IMR-90 (cell line): ENCODE results near the gene ITPR2. TPM values are rescaled to one million over a fixed set of nuclear protein-coding genes. Genes with fewer than 3 reads are reported as not detected.

Experiments used
- ATAC-seq: fragments of 200-7000 bp; cut with Tn5 transposase; 2 replicates; pipeline ENCODE4 v1.9.1; 2020; ENCODE audit warnings: low read depth, mild to moderate bottlenecking, moderate library complexity
- BruUV-seq: library from RNA; stranded (reverse); fragments of 400-500 nt; replicated peaks from 2 replicates; lab custom pipeline; 2021; lab: Mats Ljungman, UMichigan
- CTCF ChIA-PET: fragments of 300-600 bp; formaldehyde crosslinking; extraction: SDS; loops from one replicate; lab custom pipeline; 2021; ENCODE audit warnings: antibody characterized with exemption; lab: Yijun Ruan, JAX
- POLR2A ChIA-PET: fragments of 300-600 bp; sonication (Branson Sonifier 250); formaldehyde crosslinking; loops from one replicate; lab custom pipeline; 2022; ENCODE audit warnings: antibody characterized with exemption; ENCODE audit not compliant: unreplicated experiment; lab: Charles Lee
- DNase-seq: peaks from one replicate; pipeline ENCODE4 v3.0.0; 2013
- H2AFZ ChIP-seq: replicated peaks from 2 replicates; pipeline ENCODE3; 2013; ENCODE audit warnings: low read length, mild to moderate bottlenecking; ENCODE audit not compliant: poor library complexity
- H2AK5ac ChIP-seq: 2 replicates; pipeline ENCODE4 v1.6.1; 2013; ENCODE audit warnings: low read depth, low read length, inconsistent platforms
- H2AK9ac ChIP-seq: replicated peaks from 2 replicates; pipeline ENCODE3; 2013; ENCODE audit warnings: mild to moderate bottlenecking, low read depth, low read length, moderate library complexity; ENCODE audit not compliant: poor library complexity
- H2BK120ac ChIP-seq: 2 replicates; pipeline ENCODE4 v1.6.1; 2013; ENCODE audit warnings: low read depth, low read length, inconsistent platforms
- H2BK15ac ChIP-seq: 3 replicates; pipeline ENCODE4 v1.6.1; 2013; ENCODE audit warnings: low read depth, low read length, inconsistent platforms
- H2BK20ac ChIP-seq: 2 replicates; pipeline ENCODE4 v1.6.1; 2013; ENCODE audit warnings: low read depth, mild to moderate bottlenecking, inconsistent platforms, low read length, moderate library complexity
- H2BK5ac ChIP-seq: 2 replicates; pipeline ENCODE4 v1.6.1; 2013; ENCODE audit warnings: mild to moderate bottlenecking, low read depth, low read length, inconsistent platforms; ENCODE audit not compliant: poor library complexity, severe bottlenecking
- H3K14ac ChIP-seq: replicated peaks from 2 replicates; pipeline ENCODE4 v1.6.1; 2013; ENCODE audit warnings: low read depth, low read length, inconsistent platforms
- H3K18ac ChIP-seq: 2 replicates; pipeline ENCODE4 v1.6.1; 2013; ENCODE audit warnings: low read depth, low read length, control low read depth
- H3K23ac ChIP-seq: 2 replicates; pipeline ENCODE4 v1.6.1; 2013; ENCODE audit warnings: low read depth, low read length, inconsistent platforms
- H3K27ac ChIP-seq: 2 replicates; pipeline ENCODE4 v1.5.1; 2013; ENCODE audit warnings: mild to moderate bottlenecking, control low read depth, low read length; ENCODE audit not compliant: insufficient read depth
- H3K27me3 ChIP-seq: 2 replicates; pipeline ENCODE4 v1.6.1; 2013; ENCODE audit warnings: low read length; ENCODE audit not compliant: control insufficient read depth, insufficient read depth
- H3K36me3 ChIP-seq: 2 replicates; pipeline ENCODE4 v1.6.1; 2013; ENCODE audit warnings: low read length, mixed read lengths; ENCODE audit not compliant: control insufficient read depth, insufficient read depth
- H3K4ac ChIP-seq: 2 replicates; pipeline ENCODE4 v1.6.1; 2013; ENCODE audit warnings: low read depth, low read length, inconsistent platforms
- H3K4me1 ChIP-seq: 2 replicates; pipeline ENCODE4 v1.6.1; 2013; ENCODE audit warnings: low read length, mixed read lengths; ENCODE audit not compliant: control insufficient read depth, insufficient read depth
- H3K4me2 ChIP-seq: 2 replicates; pipeline ENCODE4 v1.6.1; 2013; ENCODE audit warnings: low read depth, mild to moderate bottlenecking, control low read depth, low read length, moderate library complexity
- H3K4me3 ChIP-seq: 2 replicates; pipeline ENCODE4 v1.5.1; 2013; ENCODE audit warnings: low read depth, mild to moderate bottlenecking, control low read depth, low read length, moderate library complexity; ENCODE audit not compliant: insufficient read depth
- H3K56ac ChIP-seq: 2 replicates; pipeline ENCODE4 v1.6.1; 2013; ENCODE audit warnings: low read length, inconsistent platforms; ENCODE audit not compliant: insufficient read depth; ENCODE audit errors: extremely low read depth
- H3K79me1 ChIP-seq, 2 experiments: 2 replicates each; pipeline ENCODE4 v1.6.1; 2013; ENCODE audit warnings: low read length in 2 of 2, inconsistent platforms in 1 of 2, low read depth in 1 of 2
- H3K9ac ChIP-seq: 2 replicates; pipeline ENCODE4 v1.6.1; 2013; ENCODE audit warnings: low read depth, low read length, control low read depth
- H3K9me1 ChIP-seq: 2 replicates; pipeline ENCODE4 v1.6.1; 2013; ENCODE audit warnings: low read length, inconsistent platforms; ENCODE audit not compliant: insufficient read depth
- H3K9me3 ChIP-seq: 2 replicates; pipeline ENCODE4 v1.6.1; 2013; ENCODE audit warnings: low read length; ENCODE audit not compliant: control insufficient read depth, insufficient read depth
- H4K20me1 ChIP-seq: 2 replicates; pipeline ENCODE4 v1.6.1; 2013; ENCODE audit warnings: low read length, inconsistent platforms; ENCODE audit not compliant: insufficient read depth
- H4K5ac ChIP-seq: 2 replicates; pipeline ENCODE4 v1.6.1; 2013; ENCODE audit warnings: mild to moderate bottlenecking, low read depth, low read length, control low read depth
- H4K8ac ChIP-seq, 2 experiments: 2 replicates each; pipeline ENCODE4 v1.6.1; 2013; ENCODE audit warnings: low read depth in 2 of 2, low read length in 2 of 2, control low read depth in 1 of 2, inconsistent platforms in 1 of 2
- H4K91ac ChIP-seq: 2 replicates; pipeline ENCODE4 v1.6.1; 2013; ENCODE audit warnings: low read depth, low read length, inconsistent platforms; ENCODE audit not compliant: insufficient read depth
- FOS ChIP-seq: fragments of 150-350 bp; IDR thresholded peaks from 2 replicates; pipeline ENCODE4 v1.6.1; 2016; ENCODE audit warnings: low read depth, low read length
- POLR2A ChIP-seq: IDR thresholded peaks from 2 replicates; pipeline ENCODE4 v1.6.1; 2012; ENCODE audit warnings: mild to moderate bottlenecking, low read depth, low read length
- RAD21 ChIP-seq: IDR thresholded peaks from 2 replicates; pipeline ENCODE4 v1.6.1; 2012; ENCODE audit warnings: low read length, improper control_type of control experiment
- RCOR1 ChIP-seq: IDR thresholded peaks from 2 replicates; pipeline ENCODE4 v1.6.1; 2012; ENCODE audit warnings: mild to moderate bottlenecking, low read length, improper control_type of control experiment; ENCODE audit not compliant: insufficient replicate concordance
- WGBS, 2 experiments: methylation state at CpG; one replicate each; pipeline versions ENCODE4 v1.1.5 to v1.1.7; 2013; ENCODE audit warnings: missing lambda C conversion rate in 2 of 2; ENCODE audit not compliant: insufficient read length in 1 of 2; ENCODE audit errors: extremely low coverage in 2 of 2; 5-methylcytosine and 5-hydroxymethylcytosine counted together
- dilution Hi-C: fragments of 300-500 bp; cut with HindIII; formaldehyde crosslinking; loops from one replicate; pipeline ENCODE4 v1.14.3; 2018; ENCODE audit warnings: low sequenced_read_pairs; ENCODE audit not compliant: unreplicated experiment
- in situ Hi-C: fragments of 300-500 bp; cut with MboI; formaldehyde crosslinking; loops from 3 replicates; pipeline ENCODE4 v1.14.3; 2019; ENCODE audit warnings: low sequenced_read_pairs, inconsistent platforms, mixed read lengths
- intact Hi-C: fragments of 100-400 bp; cut with micrococcal nuclease; formaldehyde crosslinking; loops from 2 replicates; pipeline ENCODE4 v1.10.0; 2022
- polyA plus RNA-seq, 3 experiments: library from polyadenylated mRNA; depleted of rRNA; stranded (reverse); fragments of >200 nt; gene quantifications; 2 replicates each; pipeline ENCODE4 v1.2.3, GENCODE V29; 2012; ENCODE audit warnings: low replicate concordance in 1 of 3
- total RNA-seq: library from RNA; depleted of rRNA; stranded (reverse); fragments of >200 nt; gene quantifications from 2 replicates; pipeline ENCODE4 v1.2.3, GENCODE V29; 2012
- TF ChIP-seq, protein P1 (sequence below): fragments of 150-350 bp; IDR thresholded peaks from 2 replicates; pipeline ENCODE4 v1.6.1; 2016; ENCODE audit warnings: low read depth, mild to moderate bottlenecking, low read length, moderate library complexity, borderline replicate concordance

ITPR2 gene
- total and polyA plus RNA-seq, 2 of the 4 experiments (the other 2 are of a cell fraction): 1.2 to 9.0 TPM

DNA sequence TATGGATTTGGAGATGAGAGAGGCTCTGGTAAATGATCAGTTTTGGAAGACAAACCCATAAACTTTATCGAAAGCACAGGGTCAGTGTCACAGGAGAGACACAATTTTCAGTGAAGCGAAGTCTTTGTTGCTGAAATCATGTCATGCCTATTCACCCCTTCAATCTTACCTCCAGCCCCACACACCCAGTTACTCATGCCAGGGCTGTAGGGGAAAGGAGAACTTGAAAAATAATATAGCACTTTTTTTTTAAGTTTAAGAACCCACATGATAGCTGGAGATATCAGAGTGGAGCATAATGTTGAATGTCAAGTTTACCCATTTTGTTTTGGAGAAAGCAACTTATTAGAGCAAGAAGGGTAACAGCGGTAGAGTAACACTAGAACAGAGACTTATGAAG lies 530.2 kb downstream of the ITPR2 start:
- intact Hi-C loops: no loop called here
- H2AK9ac ChIP-seq: no peak overlapping the region
- H2BK5ac ChIP-seq: no peak overlapping the region
- no peaks in the 10 kb centered on the region; the same call in 1 of the 2 replicates for H3K4me1 ChIP-seq
- no peaks in the 10 kb centered on the region for H3K36me3 ChIP-seq
- BruUV-seq: no TSS peak
- no peak overlapping the region for H3K4me3 ChIP-seq
- no peak overlapping the region for H4K5ac ChIP-seq
- no peak for ATAC-seq
- H4K91ac ChIP-seq: no peak overlapping the region
- H2BK15ac ChIP-seq: no peak overlapping the region
- dilution Hi-C loops: no loop called here
- H2BK120ac ChIP-seq: no peak overlapping the region
- peaks cover 3% of the 10 kb centered on the region; the same call in 1 of the 2 replicates for H3K9me3 ChIP-seq
- H3K79me1 ChIP-seq: no peaks in the 10 kb centered on the region
- WGBS, 2 experiments: no CpG with 5 or more reads among the region's 3 CpGs
- no peaks in the 10 kb centered on the region for H4K20me1 ChIP-seq
- H3K23ac ChIP-seq: no peak overlapping the region
- H2AK5ac ChIP-seq: no peak overlapping the region
- no peak overlapping the region for H2BK20ac ChIP-seq
- ChIA-PET POLR2A (no interaction called here), CTCF (no interaction called here)
- H3K56ac ChIP-seq: no peak overlapping the region
- H3K27me3 ChIP-seq: no peaks in the 10 kb centered on the region; the same call in 1 of the 2 replicates
- H3K9me1 ChIP-seq: 0 out of 2 replicates have a peak, but pooled peaks cover 3% of the 10 kb centered on the region
- no peak overlapping the region for H3K27ac ChIP-seq
- H3K9ac ChIP-seq: no peak overlapping the region
- no peak overlapping the region for H4K8ac ChIP-seq
- in situ Hi-C loops: no loop called here
- H2AFZ ChIP-seq: no peak overlapping the region
- no peak for DNase-seq
- H3K18ac ChIP-seq: no peak overlapping the region
- H3K4me2 ChIP-seq: no peak overlapping the region
- no peak overlapping the region for H3K4ac ChIP-seq
- TF ChIP-seq RCOR1: no peak
- no peak for TF ChIP-seq POLR2A
- TF ChIP-seq RAD21: no peak
- TF ChIP-seq, protein P1, sequence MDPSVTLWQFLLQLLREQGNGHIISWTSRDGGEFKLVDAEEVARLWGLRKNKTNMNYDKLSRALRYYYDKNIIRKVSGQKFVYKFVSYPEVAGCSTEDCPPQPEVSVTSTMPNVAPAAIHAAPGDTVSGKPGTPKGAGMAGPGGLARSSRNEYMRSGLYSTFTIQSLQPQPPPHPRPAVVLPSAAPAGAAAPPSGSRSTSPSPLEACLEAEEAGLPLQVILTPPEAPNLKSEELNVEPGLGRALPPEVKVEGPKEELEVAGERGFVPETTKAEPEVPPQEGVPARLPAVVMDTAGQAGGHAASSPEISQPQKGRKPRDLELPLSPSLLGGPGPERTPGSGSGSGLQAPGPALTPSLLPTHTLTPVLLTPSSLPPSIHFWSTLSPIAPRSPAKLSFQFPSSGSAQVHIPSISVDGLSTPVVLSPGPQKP: no peak
- TF ChIP-seq FOS: no peak
- no peak overlapping the region for H3K14ac ChIP-seq
